Spleen (tissue), 7 donors: ENCODE results near the gene MAP2.

Experiments used
- CTCF ChIP-seq, 11 experiments: fragments of 200-600 bp in 7 of 11; fragments of 450-650 bp in 4 of 11; sonication (generic) in 4 of 11; IDR thresholded peaks in 8 of 11; conservative IDR thresholded peaks in 3 of 11; 1 replicate in 7 of 11; 2 replicates in 4 of 11; pipeline versions ENCODE4 v1.4.0 to v1.8.0; 2016 to 2021; ENCODE audit warnings: antibody characterized with exemption in 11 of 11, inconsistent platforms in 4 of 11, mild to moderate bottlenecking in 1 of 11
- POLR2AphosphoS5 ChIP-seq, 3 donors: sonication (generic); formaldehyde crosslinking; IDR thresholded peaks; one replicate each; pipeline ENCODE4 v1.5.1; 2017; ENCODE audit warnings: antibody characterized with exemption in 3 of 3
- donor health status: DM: no; HTN: no; CAD: no; lungs with moderate emphysema.
- donor health status: DM: no; HTN: no; CAD: no.
- donor health status: DM: no; HTN: no; CAD: no.

- no peak for TF ChIP-seq CTCF (IDR thresholded peaks at IDR 0.05 in 8 of 11, conservative IDR thresholded peaks at IDR 0.05 in 3 of 11)
- TF ChIP-seq POLR2AphosphoS5 (IDR thresholded peaks at IDR 0.05): no peak
Measured at GRCh38 chr2:209663139-209663538, 239.3 kb downstream of the MAP2 start.
